ENCODE data around the gene HEXD. TPM values are rescaled to one million over a fixed set of nuclear protein-coding genes. Genes with fewer than 3 reads are reported as not detected.

Gene HEXD
- total RNA-seq, 2 donors from 2014 or later = 31.5 to 37.6 TPM

GRCh38 chr17:82487910-82488309 lies 69.8 kb downstream of the HEXD start:
- Histone ChIP-seq H3K9me3 (ENCODE audit: control insufficient read depth, low read length) (no peaks in the 10 kb centered on the region), H3K4me1 (ENCODE audit: control insufficient read depth, insufficient read depth, low read length) (no peaks in the 10 kb centered on the region), H3K27me3 (ENCODE audit: control insufficient read depth, insufficient read depth, low read length, poor library complexity, severe bottlenecking) (no peaks in the 10 kb centered on the region), H3K4me3 (ENCODE audit: low read length) (no peak overlapping the region), H3K36me3 (ENCODE audit: control insufficient read depth, insufficient read depth, low read length) (peaks cover 23% of the 10 kb centered on the region), H3K27ac (ENCODE audit: low read depth, low read length) (no peak overlapping the region), H3K9ac (ENCODE audit: extremely low read depth, low read length, poor library complexity, severe bottlenecking) (no peak overlapping the region)
- DNase-seq = no peak
- Mint-ChIP-seq H3K4me1 (no peaks in the 10 kb centered on the region), H3K27me3 (ENCODE audit: insufficient read depth) (no peaks in the 10 kb centered on the region), H3K27ac (no peak overlapping the region), H3K4me3 (no peak overlapping the region), H3K9me3 (no peaks in the 10 kb centered on the region), H3K36me3 (ENCODE audit: low read depth) (peaks cover 43% of the 10 kb centered on the region)
- 91 to 97% methylated on average over 8 to 14 of the region's 14 CpGs for WGBS, 2 experiments (ENCODE audit: insufficient coverage in 1 of 2, insufficient read length in 1 of 2)
- TF ChIP-seq, protein P1, sequence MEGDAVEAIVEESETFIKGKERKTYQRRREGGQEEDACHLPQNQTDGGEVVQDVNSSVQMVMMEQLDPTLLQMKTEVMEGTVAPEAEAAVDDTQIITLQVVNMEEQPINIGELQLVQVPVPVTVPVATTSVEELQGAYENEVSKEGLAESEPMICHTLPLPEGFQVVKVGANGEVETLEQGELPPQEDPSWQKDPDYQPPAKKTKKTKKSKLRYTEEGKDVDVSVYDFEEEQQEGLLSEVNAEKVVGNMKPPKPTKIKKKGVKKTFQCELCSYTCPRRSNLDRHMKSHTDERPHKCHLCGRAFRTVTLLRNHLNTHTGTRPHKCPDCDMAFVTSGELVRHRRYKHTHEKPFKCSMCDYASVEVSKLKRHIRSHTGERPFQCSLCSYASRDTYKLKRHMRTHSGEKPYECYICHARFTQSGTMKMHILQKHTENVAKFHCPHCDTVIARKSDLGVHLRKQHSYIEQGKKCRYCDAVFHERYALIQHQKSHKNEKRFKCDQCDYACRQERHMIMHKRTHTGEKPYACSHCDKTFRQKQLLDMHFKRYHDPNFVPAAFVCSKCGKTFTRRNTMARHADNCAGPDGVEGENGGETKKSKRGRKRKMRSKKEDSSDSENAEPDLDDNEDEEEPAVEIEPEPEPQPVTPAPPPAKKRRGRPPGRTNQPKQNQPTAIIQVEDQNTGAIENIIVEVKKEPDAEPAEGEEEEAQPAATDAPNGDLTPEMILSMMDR (conservative IDR thresholded peaks at IDR 0.05) = no peak

- no peak for DNase-seq
- Histone ChIP-seq H3K36me3 (ENCODE audit: control insufficient read depth, insufficient read depth, low read length) (peaks cover 13% of the 10 kb centered on the region), H3K9me3 (ENCODE audit: control insufficient read depth, low read length) (no peaks in the 10 kb centered on the region), H3K27me3 (ENCODE audit: control insufficient read depth, insufficient read depth, low read length, poor library complexity, severe bottlenecking) (no peaks in the 10 kb centered on the region), H3K27ac (ENCODE audit: low read depth, low read length) (no peak overlapping the region), H3K4me1 (ENCODE audit: control insufficient read depth, insufficient read depth, low read length) (no peaks in the 10 kb centered on the region), H3K4me3 (ENCODE audit: low read length) (no peak overlapping the region), H3K9ac (ENCODE audit: extremely low read depth, low read length, poor library complexity, severe bottlenecking) (no peak overlapping the region)
- Mint-ChIP-seq H3K36me3 (ENCODE audit: low read depth) (peaks cover 37% of the 10 kb centered on the region), H3K4me1 (no peaks in the 10 kb centered on the region), H3K27me3 (ENCODE audit: insufficient read depth) (no peaks in the 10 kb centered on the region), H3K4me3 (no peak overlapping the region), H3K27ac (no peak overlapping the region), H3K9me3 (no peaks in the 10 kb centered on the region)
- TF ChIP-seq, protein P1 (conservative IDR thresholded peaks at IDR 0.05) = no peak
- WGBS, 2 experiments (ENCODE audit: insufficient coverage in 1 of 2, insufficient read length in 1 of 2) = 90 to 96% methylated on average over 7 to 8 of the region's 8 CpGs
These were observed 71.0 kb downstream of the HEXD start for GRCh38 chr17:82489117-82489516.

GRCh38 chr17:82489851-82490511 lies 71.8 kb downstream of the HEXD start:
- TF ChIP-seq, protein P1 (conservative IDR thresholded peaks at IDR 0.05) = no peak
- H3K36me3 ChIP-seq (ENCODE audit: control insufficient read depth, insufficient read depth, low read length) = peaks cover 9% of the 10 kb centered on the region
- no peak for DNase-seq
- H3K4me1 Mint-ChIP-seq = no peaks in the 10 kb centered on the region
- H3K27ac Mint-ChIP-seq = no peak overlapping the region
- H3K9me3 ChIP-seq (ENCODE audit: control insufficient read depth, low read length) = no peaks in the 10 kb centered on the region
- H3K4me1 ChIP-seq (ENCODE audit: control insufficient read depth, insufficient read depth, low read length) = no peaks in the 10 kb centered on the region
- peaks cover 32% of the 10 kb centered on the region for H3K36me3 Mint-ChIP-seq (ENCODE audit: low read depth)
- H3K27ac ChIP-seq (ENCODE audit: low read depth, low read length) = no peak overlapping the region
- H3K4me3 Mint-ChIP-seq = no peak overlapping the region
- H3K27me3 ChIP-seq (ENCODE audit: control insufficient read depth, insufficient read depth, low read length, poor library complexity, severe bottlenecking) = no peaks in the 10 kb centered on the region
- H3K9me3 Mint-ChIP-seq = no peaks in the 10 kb centered on the region
- H3K9ac ChIP-seq (ENCODE audit: extremely low read depth, low read length, poor library complexity, severe bottlenecking) = no peak overlapping the region
- WGBS, 2 experiments (ENCODE audit: insufficient coverage in 1 of 2, insufficient read length in 1 of 2) = 94 to 95% methylated on average over 20 to 21 of the region's 21 CpGs
- H3K27me3 Mint-ChIP-seq (ENCODE audit: insufficient read depth) = no peaks in the 10 kb centered on the region
- H3K4me3 ChIP-seq (ENCODE audit: low read length) = no peak overlapping the region
